SK-N-SH treated with all-trans-retinoic acid at 6 μM for 48 hours (cell line): ENCODE measurements around the gene EML1.

ENCODE experiments used
- ATAC-seq: fragments of 200-7000 bp; cut with Tn5 transposase; 3 replicates; pipeline ENCODE4 v1.9.1; 2020; ENCODE audit warnings: mild to moderate bottlenecking, moderate library complexity
- ARNTL ChIP-seq: fragments of 450-650 bp; formaldehyde crosslinking; IDR thresholded peaks from 2 replicates; pipeline ENCODE4 v1.5.0; 2020; ENCODE audit warnings: low read depth, mild to moderate bottlenecking, moderate library complexity, borderline replicate concordance
- BACH2 ChIP-seq: fragments of 250-450 bp; sonication (Bioruptor Pico); IDR thresholded peaks from 2 replicates; pipeline ENCODE4 v1.9.0; 2021; ENCODE audit warnings: mild to moderate bottlenecking, borderline replicate concordance
- CSDC2 ChIP-seq: fragments of 250-450 bp; sonication (Bioruptor Pico); IDR thresholded peaks from 2 replicates; pipeline ENCODE4 v1.5.0; 2020; ENCODE audit warnings: mild to moderate bottlenecking, moderate library complexity
- ESRRG ChIP-seq: fragments of 250-450 bp; sonication (Bioruptor Pico); IDR thresholded peaks from 2 replicates; pipeline ENCODE4 v1.6.1; 2021; ENCODE audit warnings: mild to moderate bottlenecking
- GLIS3 ChIP-seq: fragments of 250-450 bp; sonication (Bioruptor Pico); IDR thresholded peaks from 2 replicates; pipeline ENCODE4 v1.5.0; 2020; ENCODE audit warnings: mild to moderate bottlenecking, moderate library complexity
- ISL1 ChIP-seq: fragments of 250-450 bp; sonication (Bioruptor Pico); IDR thresholded peaks from 2 replicates; pipeline ENCODE4 v2.1.2; 2022; ENCODE audit warnings: mild to moderate bottlenecking, moderate library complexity
- OSR1 ChIP-seq: fragments of 250-450 bp; sonication (Bioruptor Pico); IDR thresholded peaks from 2 replicates; pipeline ENCODE4 v1.8.0; 2022; ENCODE audit warnings: moderate library complexity, mild to moderate bottlenecking, inconsistent platforms
- PPARA ChIP-seq: fragments of 250-450 bp; sonication (Bioruptor Pico); IDR thresholded peaks from 2 replicates; pipeline ENCODE4 v1.5.0; 2020; ENCODE audit warnings: mild to moderate bottlenecking, borderline replicate concordance
- RARB ChIP-seq: fragments of 250-450 bp; sonication (Bioruptor Pico); IDR thresholded peaks from 2 replicates; pipeline ENCODE4 v1.8.0; 2021; ENCODE audit warnings: mild to moderate bottlenecking, moderate library complexity
- SNAI2 ChIP-seq: fragments of 250-450 bp; sonication (Bioruptor Pico); IDR thresholded peaks from 2 replicates; pipeline ENCODE4 v1.5.0; 2020; ENCODE audit warnings: mild to moderate bottlenecking, moderate library complexity
- TOX ChIP-seq: fragments of 250-450 bp; sonication (Bioruptor Pico); IDR thresholded peaks from 2 replicates; pipeline ENCODE4 v1.8.0; 2021; ENCODE audit warnings: mild to moderate bottlenecking, moderate library complexity, borderline replicate concordance
- TSHZ2 ChIP-seq: fragments of 250-450 bp; sonication (Bioruptor Pico); IDR thresholded peaks from 2 replicates; pipeline ENCODE4 v1.5.0; 2020; ENCODE audit warnings: mild to moderate bottlenecking, moderate library complexity
- ZC3H10 ChIP-seq: fragments of 250-450 bp; sonication (Bioruptor Pico); IDR thresholded peaks from 2 replicates; pipeline ENCODE4 v1.5.1; 2021; ENCODE audit warnings: mild to moderate bottlenecking, moderate library complexity
- ZFP3 ChIP-seq: fragments of 250-450 bp; sonication (Bioruptor Pico); IDR thresholded peaks from 2 replicates; pipeline ENCODE4 v1.5.0; 2020; ENCODE audit warnings: mild to moderate bottlenecking, moderate library complexity
- ZFP30 ChIP-seq: fragments of 450-650 bp; formaldehyde crosslinking; IDR thresholded peaks from 2 replicates; pipeline ENCODE4 v1.5.0; 2022; ENCODE audit warnings: mild to moderate bottlenecking, moderate library complexity
- ZNF565 ChIP-seq: fragments of 450-650 bp; formaldehyde crosslinking; conservative IDR thresholded peaks from 2 replicates; pipeline ENCODE4 v1.5.0; 2020; ENCODE audit warnings: low read depth, mild to moderate bottlenecking, moderate library complexity
- ZNF8 ChIP-seq: fragments of 450-650 bp; formaldehyde crosslinking; IDR thresholded peaks from 2 replicates; pipeline ENCODE4 v1.5.0; 2020; ENCODE audit warnings: mild to moderate bottlenecking, moderate library complexity
- TF ChIP-seq, protein P1 (sequence below): fragments of 250-450 bp; sonication (Bioruptor Pico); IDR thresholded peaks from 2 replicates; pipeline ENCODE4 v1.5.1; 2021; ENCODE audit warnings: mild to moderate bottlenecking, moderate library complexity
- TF ChIP-seq, protein P2 (sequence below): fragments of 250-450 bp; sonication (Bioruptor Pico); IDR thresholded peaks from 2 replicates; pipeline ENCODE4 v1.8.0; 2021; ENCODE audit warnings: low read depth, mild to moderate bottlenecking, moderate library complexity, borderline replicate concordance
- TF ChIP-seq, protein P3 (sequence below): fragments of 250-450 bp; sonication (Bioruptor Pico); IDR thresholded peaks from 2 replicates; pipeline ENCODE4 v1.8.0; 2020; ENCODE audit warnings: mild to moderate bottlenecking, moderate library complexity, borderline replicate concordance
- TF ChIP-seq, protein P4 (sequence below): fragments of 250-450 bp; sonication (Bioruptor Pico); IDR thresholded peaks from 2 replicates; pipeline ENCODE4 v1.5.1; 2020; ENCODE audit warnings: low read depth, mild to moderate bottlenecking, moderate library complexity

The EML1 gene

DNA sequence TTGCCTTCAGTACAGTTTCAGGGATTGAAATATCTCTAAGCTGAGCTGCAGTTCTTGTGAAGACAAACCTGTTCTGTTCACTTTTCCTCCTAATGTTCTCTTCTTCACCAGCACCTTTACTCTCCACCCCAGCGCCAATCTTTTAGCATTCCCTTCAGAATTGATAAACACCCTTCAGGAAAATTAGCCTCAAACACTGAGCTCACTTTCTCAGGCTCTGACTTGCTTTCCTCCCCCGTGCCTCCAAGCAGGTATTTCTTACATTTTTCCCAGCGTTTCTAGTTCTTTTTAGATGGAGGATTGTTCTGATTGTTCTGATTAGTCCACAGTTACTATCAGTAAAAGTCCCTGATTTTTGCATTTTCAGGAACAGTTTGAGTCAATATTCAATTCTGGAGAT lies 183.5 kb downstream of the EML1 start:
- ATAC-seq: no peak
- TF ChIP-seq CSDC2 (CRISPR knock-in tag) (no peak), ZC3H10 (CRISPR knock-in tag) (no peak), ZFP3 (CRISPR knock-in tag) (no peak), ISL1 (CRISPR knock-in tag) (no peak), GLIS3 (CRISPR knock-in tag) (no peak), SNAI2 (no peak)
- TF ChIP-seq, protein P1, sequence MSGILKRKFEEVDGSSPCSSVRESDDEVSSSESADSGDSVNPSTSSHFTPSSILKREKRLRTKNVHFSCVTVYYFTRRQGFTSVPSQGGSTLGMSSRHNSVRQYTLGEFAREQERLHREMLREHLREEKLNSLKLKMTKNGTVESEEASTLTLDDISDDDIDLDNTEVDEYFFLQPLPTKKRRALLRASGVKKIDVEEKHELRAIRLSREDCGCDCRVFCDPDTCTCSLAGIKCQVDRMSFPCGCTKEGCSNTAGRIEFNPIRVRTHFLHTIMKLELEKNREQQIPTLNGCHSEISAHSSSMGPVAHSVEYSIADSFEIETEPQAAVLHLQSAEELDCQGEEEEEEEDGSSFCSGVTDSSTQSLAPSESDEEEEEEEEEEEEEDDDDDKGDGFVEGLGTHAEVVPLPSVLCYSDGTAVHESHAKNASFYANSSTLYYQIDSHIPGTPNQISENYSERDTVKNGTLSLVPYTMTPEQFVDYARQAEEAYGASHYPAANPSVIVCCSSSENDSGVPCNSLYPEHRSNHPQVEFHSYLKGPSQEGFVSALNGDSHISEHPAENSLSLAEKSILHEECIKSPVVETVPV: no peak
- TF ChIP-seq, protein P2, sequence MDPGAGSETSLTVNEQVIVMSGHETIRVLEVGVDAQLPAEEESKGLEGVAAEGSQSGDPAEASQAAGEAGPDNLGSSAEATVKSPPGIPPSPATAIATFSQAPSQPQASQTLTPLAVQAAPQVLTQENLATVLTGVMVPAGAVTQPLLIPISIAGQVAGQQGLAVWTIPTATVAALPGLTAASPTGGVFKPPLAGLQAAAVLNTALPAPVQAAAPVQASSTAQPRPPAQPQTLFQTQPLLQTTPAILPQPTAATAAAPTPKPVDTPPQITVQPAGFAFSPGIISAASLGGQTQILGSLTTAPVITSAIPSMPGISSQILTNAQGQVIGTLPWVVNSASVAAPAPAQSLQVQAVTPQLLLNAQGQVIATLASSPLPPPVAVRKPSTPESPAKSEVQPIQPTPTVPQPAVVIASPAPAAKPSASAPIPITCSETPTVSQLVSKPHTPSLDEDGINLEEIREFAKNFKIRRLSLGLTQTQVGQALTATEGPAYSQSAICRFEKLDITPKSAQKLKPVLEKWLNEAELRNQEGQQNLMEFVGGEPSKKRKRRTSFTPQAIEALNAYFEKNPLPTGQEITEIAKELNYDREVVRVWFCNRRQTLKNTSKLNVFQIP (CRISPR knock-in tag): no peak

DNA sequence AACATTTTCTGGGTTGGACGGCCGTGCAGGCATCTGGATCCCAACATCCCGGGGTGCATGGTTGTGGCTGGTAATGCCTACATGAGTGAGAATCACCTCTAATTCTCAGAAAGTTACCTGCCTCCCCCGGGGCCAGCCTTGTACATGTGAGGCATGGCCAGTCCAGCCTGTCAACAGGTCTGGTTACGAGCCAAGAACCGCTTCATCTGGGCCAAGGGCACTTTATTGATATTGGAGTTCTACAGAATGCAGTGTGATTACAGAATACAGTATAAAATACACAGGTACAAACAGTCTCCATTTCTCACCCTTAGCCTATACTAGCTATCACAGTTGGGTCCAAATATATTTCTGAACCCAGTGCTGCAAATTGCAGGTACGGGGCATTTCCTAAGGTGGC lies 187.1 kb downstream of the EML1 start:
- ATAC-seq: no peak
- TF ChIP-seq ZC3H10 (CRISPR knock-in tag) (no peak), ZFP30 (CRISPR knock-in tag) (no peak), ISL1 (CRISPR knock-in tag) (no peak)
- TF ChIP-seq, protein P2 (CRISPR knock-in tag): no peak

- no peak for ATAC-seq
- no peak for TF ChIP-seq BACH2
- TF ChIP-seq GLIS3 (CRISPR knock-in tag): no peak
- no peak for TF ChIP-seq RARB (CRISPR knock-in tag)
- no peak for TF ChIP-seq ZC3H10 (CRISPR knock-in tag)
- no peak for TF ChIP-seq SNAI2
- no peak for TF ChIP-seq ESRRG (CRISPR knock-in tag)
- TF ChIP-seq PPARA (CRISPR knock-in tag): no peak
- TF ChIP-seq, protein P3, sequence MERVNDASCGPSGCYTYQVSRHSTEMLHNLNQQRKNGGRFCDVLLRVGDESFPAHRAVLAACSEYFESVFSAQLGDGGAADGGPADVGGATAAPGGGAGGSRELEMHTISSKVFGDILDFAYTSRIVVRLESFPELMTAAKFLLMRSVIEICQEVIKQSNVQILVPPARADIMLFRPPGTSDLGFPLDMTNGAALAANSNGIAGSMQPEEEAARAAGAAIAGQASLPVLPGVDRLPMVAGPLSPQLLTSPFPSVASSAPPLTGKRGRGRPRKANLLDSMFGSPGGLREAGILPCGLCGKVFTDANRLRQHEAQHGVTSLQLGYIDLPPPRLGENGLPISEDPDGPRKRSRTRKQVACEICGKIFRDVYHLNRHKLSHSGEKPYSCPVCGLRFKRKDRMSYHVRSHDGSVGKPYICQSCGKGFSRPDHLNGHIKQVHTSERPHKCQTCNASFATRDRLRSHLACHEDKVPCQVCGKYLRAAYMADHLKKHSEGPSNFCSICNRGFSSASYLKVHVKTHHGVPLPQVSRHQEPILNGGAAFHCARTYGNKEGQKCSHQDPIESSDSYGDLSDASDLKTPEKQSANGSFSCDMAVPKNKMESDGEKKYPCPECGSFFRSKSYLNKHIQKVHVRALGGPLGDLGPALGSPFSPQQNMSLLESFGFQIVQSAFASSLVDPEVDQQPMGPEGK: no peak
- TF ChIP-seq ZFP3 (CRISPR knock-in tag): no peak
- TF ChIP-seq TOX (CRISPR knock-in tag): no peak
- TF ChIP-seq CSDC2 (CRISPR knock-in tag): no peak
- TF ChIP-seq ARNTL (CRISPR knock-in tag): no peak
- no peak for TF ChIP-seq ZNF565 (CRISPR knock-in tag)
- TF ChIP-seq, protein P1: no peak
- no peak for TF ChIP-seq ISL1 (CRISPR knock-in tag)
- TF ChIP-seq OSR1: no peak
- TF ChIP-seq, protein P2 (CRISPR knock-in tag): no peak
- TF ChIP-seq, protein P4, sequence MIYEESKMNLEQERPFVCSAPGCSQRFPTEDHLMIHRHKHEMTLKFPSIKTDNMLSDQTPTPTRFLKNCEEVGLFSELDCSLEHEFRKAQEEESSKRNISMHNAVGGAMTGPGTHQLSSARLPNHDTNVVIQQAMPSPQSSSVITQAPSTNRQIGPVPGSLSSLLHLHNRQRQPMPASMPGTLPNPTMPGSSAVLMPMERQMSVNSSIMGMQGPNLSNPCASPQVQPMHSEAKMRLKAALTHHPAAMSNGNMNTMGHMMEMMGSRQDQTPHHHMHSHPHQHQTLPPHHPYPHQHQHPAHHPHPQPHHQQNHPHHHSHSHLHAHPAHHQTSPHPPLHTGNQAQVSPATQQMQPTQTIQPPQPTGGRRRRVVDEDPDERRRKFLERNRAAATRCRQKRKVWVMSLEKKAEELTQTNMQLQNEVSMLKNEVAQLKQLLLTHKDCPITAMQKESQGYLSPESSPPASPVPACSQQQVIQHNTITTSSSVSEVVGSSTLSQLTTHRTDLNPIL: no peak
- TF ChIP-seq ZNF8 (CRISPR knock-in tag): no peak
- TF ChIP-seq TSHZ2 (CRISPR knock-in tag): no peak
These were observed 188.6 kb downstream of the EML1 start for GRCh38 chr14:99981806-99982205.
